K562 (cell line): ENCODE data around the gene GMNN. TPM values are rescaled to one million over a fixed set of nuclear protein-coding genes. Genes with fewer than 3 reads are reported as not detected.

Experiments
- IRF2 ChIP-seq: sonication (generic); formaldehyde crosslinking; IDR thresholded peaks from 2 replicates; pipeline ENCODE4 v1.8.1; 2022; ENCODE audit warnings: mild to moderate bottlenecking, missing genetic modification reagents
- MAFG ChIP-seq: fragments of 450-650 bp; conservative IDR thresholded peaks from 2 replicates; pipeline ENCODE4 v1.6.1; 2016; ENCODE audit warnings: missing genetic modification characterization, missing compliant biosample characterization
- PHF21A ChIP-seq: fragments of 450-650 bp; IDR thresholded peaks from 2 replicates; pipeline ENCODE4 v1.6.1; 2017; ENCODE audit warnings: low read depth, borderline replicate concordance
- POLR2B ChIP-seq: fragments of 450-650 bp; IDR thresholded peaks from 2 replicates; pipeline ENCODE4 v1.6.1; 2018; ENCODE audit warnings: low read depth; ENCODE audit not compliant: partially characterized antibody
- PTTG1 ChIP-seq: fragments of 450-650 bp; IDR thresholded peaks from 2 replicates; pipeline ENCODE4 v1.6.1; 2016; ENCODE audit warnings: low read depth, mild to moderate bottlenecking, missing genetic modification characterization, missing compliant biosample characterization
- SNRNP70 ChIP-seq: fragments of 200-400 bp; formaldehyde crosslinking; optimal IDR thresholded peaks from 2 replicates; pipeline ENCODE3; 2017; ENCODE audit warnings: low read depth, low read length
- TAF1 ChIP-seq: IDR thresholded peaks from 2 replicates; pipeline ENCODE4 v1.6.1; 2011; ENCODE audit warnings: mild to moderate bottlenecking, low read length, moderate library complexity; ENCODE audit not compliant: insufficient read depth, control insufficient read depth, severe bottlenecking; ENCODE audit errors: extremely low read depth
- TAL1 ChIP-seq: fragments of 450-650 bp; IDR thresholded peaks from 2 replicates; pipeline ENCODE4 v1.6.1; 2016; ENCODE audit warnings: mild to moderate bottlenecking
- TCF7L2 ChIP-seq: fragments of 150-350 bp; IDR thresholded peaks from 2 replicates; pipeline ENCODE4 v1.6.1; 2016; ENCODE audit warnings: low read depth, mild to moderate bottlenecking, low read length, moderate library complexity
- ZNF23 ChIP-seq: fragments of 250-450 bp; sonication (Bioruptor Pico); IDR thresholded peaks from 2 replicates; pipeline ENCODE4 v1.4.0; 2020; ENCODE audit warnings: mild to moderate bottlenecking
- ZNF316 ChIP-seq: fragments of 450-650 bp; IDR thresholded peaks from 2 replicates; pipeline ENCODE4 v1.6.1; 2016
- ZNF354B ChIP-seq: fragments of 250-450 bp; sonication (Bioruptor Pico); IDR thresholded peaks from 2 replicates; pipeline ENCODE4 v1.4.0; 2020
- polyA plus RNA-seq, 8 experiments: library from polyadenylated mRNA; depleted of rRNA in 4 of 8; stranded (reverse) in 5 of 8; unstranded in 3 of 8; fragments of >200 nt; fragmentation: Nextera tagmentation in 2 of 8; fragmentation: Illumina TruSeq in 1 of 8; extraction: Ambion mirVana in 2 of 8; extraction: Trizol in 1 of 8; gene quantifications; 2 replicates each; pipeline versions ENCODE4 v1.2.1 to v1.2.3, GENCODE V29; 2011 to 2014; ENCODE audit warnings: inconsistent platforms in 1 of 8, missing spikeins in 1 of 8
- total RNA-seq, 7 experiments: library from RNA; depleted of rRNA in 6 of 7; stranded (reverse); fragments of >200 nt in 6 of 7; fragmentation: Illumina TruSeq in 2 of 7; extraction: Trizol in 2 of 7; gene quantifications; 2 replicates each; pipeline versions ENCODE4 v1.2.1 to v1.2.3, GENCODE V29; 2011 to 2021; ENCODE audit warnings: low replicate concordance in 1 of 7
- TF ChIP-seq, protein P1 (sequence below): fragments of 250-450 bp; sonication (Bioruptor Pico); IDR thresholded peaks from 2 replicates; pipeline ENCODE4 v1.5.0; 2021
- TF ChIP-seq, protein P2 (sequence below): sonication (generic); formaldehyde crosslinking; IDR thresholded peaks from 2 replicates; pipeline ENCODE4 v1.8.1; 2023; ENCODE audit warnings: mild to moderate bottlenecking, missing genetic modification reagents
- TF ChIP-seq, protein P3 (sequence below): sonication (generic); formaldehyde crosslinking; IDR thresholded peaks from 2 replicates; pipeline ENCODE4 v1.8.1; 2023; ENCODE audit warnings: mild to moderate bottlenecking, missing genetic modification reagents
- TF ChIP-seq, protein P4 (sequence below): fragments of 200-800 bp; sonication (Bioruptor generic); IDR thresholded peaks from 2 replicates; pipeline ENCODE4 v1.6.1; 2016; ENCODE audit warnings: missing genetic modification characterization, missing compliant biosample characterization

GMNN gene
- total and polyA plus RNA-seq, 9 of the 15 experiments (the other 6 are each of a cell fraction or from before 2014, with no cell fraction given), result 144 to 370 (median 210) TPM

DNA sequence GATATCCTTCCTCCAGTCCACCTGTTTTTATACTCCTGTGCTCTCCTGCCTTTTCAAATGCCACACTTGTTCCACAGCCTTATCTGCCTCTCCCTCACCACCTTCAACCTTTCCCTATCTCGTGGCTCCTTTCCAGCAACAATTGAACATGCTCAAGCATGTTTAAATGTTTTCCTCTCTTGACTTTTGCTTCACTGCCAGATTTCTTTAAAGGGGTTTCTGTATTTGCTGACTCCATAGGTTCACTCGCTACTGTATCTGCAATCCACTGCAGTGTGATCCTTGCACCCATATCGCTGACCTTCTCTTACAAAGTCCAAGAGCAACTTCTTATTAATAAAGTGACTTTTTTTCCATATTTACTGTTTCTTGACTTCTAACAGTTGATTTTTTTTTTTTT is 11.2 kb upstream of the GMNN start (continued):
- TF ChIP-seq TAF1, result no peak
- TF ChIP-seq, protein P1, sequence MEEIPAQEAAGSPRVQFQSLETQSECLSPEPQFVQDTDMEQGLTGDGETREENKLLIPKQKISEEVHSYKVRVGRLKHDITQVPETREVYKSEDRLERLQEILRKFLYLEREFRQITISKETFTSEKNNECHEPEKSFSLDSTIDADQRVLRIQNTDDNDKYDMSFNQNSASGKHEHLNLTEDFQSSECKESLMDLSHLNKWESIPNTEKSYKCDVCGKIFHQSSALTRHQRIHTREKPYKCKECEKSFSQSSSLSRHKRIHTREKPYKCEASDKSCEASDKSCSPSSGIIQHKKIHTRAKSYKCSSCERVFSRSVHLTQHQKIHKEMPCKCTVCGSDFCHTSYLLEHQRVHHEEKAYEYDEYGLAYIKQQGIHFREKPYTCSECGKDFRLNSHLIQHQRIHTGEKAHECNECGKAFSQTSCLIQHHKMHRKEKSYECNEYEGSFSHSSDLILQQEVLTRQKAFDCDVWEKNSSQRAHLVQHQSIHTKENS, result no peak
- TF ChIP-seq, protein P2, sequence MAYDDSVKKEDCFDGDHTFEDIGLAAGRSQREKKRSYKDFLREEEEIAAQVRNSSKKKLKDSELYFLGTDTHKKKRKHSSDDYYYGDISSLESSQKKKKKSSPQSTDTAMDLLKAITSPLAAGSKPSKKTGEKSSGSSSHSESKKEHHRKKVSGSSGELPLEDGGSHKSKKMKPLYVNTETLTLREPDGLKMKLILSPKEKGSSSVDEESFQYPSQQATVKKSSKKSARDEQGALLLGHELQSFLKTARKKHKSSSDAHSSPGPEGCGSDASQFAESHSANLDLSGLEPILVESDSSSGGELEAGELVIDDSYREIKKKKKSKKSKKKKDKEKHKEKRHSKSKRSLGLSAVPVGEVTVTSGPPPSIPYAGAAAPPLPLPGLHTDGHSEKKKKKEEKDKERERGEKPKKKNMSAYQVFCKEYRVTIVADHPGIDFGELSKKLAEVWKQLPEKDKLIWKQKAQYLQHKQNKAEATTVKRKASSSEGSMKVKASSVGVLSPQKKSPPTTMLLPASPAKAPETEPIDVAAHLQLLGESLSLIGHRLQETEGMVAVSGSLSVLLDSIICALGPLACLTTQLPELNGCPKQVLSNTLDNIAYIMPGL (CRISPR knock-in tag), result no peak
- TF ChIP-seq MAFG (tag), result peak; percentile 34; the same call in 1 of the 2 replicates
- TF ChIP-seq PHF21A, result no peak
- no peak for TF ChIP-seq PTTG1 (tag)
- TF ChIP-seq SNRNP70, result no peak
- 0 out of 2 replicates have a peak, but pooled peaks have one; percentile 18 for TF ChIP-seq ZNF316
- no peak for TF ChIP-seq ZNF354B (CRISPR knock-in tag)
- TF ChIP-seq, protein P3, sequence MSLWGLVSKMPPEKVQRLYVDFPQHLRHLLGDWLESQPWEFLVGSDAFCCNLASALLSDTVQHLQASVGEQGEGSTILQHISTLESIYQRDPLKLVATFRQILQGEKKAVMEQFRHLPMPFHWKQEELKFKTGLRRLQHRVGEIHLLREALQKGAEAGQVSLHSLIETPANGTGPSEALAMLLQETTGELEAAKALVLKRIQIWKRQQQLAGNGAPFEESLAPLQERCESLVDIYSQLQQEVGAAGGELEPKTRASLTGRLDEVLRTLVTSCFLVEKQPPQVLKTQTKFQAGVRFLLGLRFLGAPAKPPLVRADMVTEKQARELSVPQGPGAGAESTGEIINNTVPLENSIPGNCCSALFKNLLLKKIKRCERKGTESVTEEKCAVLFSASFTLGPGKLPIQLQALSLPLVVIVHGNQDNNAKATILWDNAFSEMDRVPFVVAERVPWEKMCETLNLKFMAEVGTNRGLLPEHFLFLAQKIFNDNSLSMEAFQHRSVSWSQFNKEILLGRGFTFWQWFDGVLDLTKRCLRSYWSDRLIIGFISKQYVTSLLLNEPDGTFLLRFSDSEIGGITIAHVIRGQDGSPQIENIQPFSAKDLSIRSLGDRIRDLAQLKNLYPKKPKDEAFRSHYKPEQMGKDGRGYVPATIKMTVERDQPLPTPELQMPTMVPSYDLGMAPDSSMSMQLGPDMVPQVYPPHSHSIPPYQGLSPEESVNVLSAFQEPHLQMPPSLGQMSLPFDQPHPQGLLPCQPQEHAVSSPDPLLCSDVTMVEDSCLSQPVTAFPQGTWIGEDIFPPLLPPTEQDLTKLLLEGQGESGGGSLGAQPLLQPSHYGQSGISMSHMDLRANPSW, result no peak
- TF ChIP-seq, protein P4, sequence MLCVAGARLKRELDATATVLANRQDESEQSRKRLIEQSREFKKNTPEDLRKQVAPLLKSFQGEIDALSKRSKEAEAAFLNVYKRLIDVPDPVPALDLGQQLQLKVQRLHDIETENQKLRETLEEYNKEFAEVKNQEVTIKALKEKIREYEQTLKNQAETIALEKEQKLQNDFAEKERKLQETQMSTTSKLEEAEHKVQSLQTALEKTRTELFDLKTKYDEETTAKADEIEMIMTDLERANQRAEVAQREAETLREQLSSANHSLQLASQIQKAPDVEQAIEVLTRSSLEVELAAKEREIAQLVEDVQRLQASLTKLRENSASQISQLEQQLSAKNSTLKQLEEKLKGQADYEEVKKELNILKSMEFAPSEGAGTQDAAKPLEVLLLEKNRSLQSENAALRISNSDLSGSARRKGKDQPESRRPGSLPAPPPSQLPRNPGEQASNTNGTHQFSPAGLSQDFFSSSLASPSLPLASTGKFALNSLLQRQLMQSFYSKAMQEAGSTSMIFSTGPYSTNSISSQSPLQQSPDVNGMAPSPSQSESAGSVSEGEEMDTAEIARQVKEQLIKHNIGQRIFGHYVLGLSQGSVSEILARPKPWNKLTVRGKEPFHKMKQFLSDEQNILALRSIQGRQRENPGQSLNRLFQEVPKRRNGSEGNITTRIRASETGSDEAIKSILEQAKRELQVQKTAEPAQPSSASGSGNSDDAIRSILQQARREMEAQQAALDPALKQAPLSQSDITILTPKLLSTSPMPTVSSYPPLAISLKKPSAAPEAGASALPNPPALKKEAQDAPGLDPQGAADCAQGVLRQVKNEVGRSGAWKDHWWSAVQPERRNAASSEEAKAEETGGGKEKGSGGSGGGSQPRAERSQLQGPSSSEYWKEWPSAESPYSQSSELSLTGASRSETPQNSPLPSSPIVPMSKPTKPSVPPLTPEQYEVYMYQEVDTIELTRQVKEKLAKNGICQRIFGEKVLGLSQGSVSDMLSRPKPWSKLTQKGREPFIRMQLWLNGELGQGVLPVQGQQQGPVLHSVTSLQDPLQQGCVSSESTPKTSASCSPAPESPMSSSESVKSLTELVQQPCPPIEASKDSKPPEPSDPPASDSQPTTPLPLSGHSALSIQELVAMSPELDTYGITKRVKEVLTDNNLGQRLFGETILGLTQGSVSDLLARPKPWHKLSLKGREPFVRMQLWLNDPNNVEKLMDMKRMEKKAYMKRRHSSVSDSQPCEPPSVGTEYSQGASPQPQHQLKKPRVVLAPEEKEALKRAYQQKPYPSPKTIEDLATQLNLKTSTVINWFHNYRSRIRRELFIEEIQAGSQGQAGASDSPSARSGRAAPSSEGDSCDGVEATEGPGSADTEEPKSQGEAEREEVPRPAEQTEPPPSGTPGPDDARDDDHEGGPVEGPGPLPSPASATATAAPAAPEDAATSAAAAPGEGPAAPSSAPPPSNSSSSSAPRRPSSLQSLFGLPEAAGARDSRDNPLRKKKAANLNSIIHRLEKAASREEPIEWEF (CRISPR knock-in tag), result no peak
- no peak for TF ChIP-seq ZNF23 (CRISPR knock-in tag)
- TF ChIP-seq TCF7L2, result no peak
- 0 out of 2 replicates have a peak, but pooled peaks have one; percentile 14 for TF ChIP-seq TAL1
- TF ChIP-seq IRF2 (CRISPR knock-in tag), result no peak
- no peak for TF ChIP-seq POLR2B
